ENCODE data around the gene FRA10AC1.

Gene FRA10AC1

GRCh38 chr10:93629647-93630305 is 72.6 kb downstream of the FRA10AC1 start:
- no peak for DNase-seq (ENCODE audit: low read depth)

GRCh38 chr10:93628858-93629257 is 73.5 kb downstream of the FRA10AC1 start:
- DNase-seq (ENCODE audit: low read depth), result no peak

- no peak for DNase-seq (ENCODE audit: low read depth)
These were observed 79.5 kb downstream of the FRA10AC1 start for GRCh38 chr10:93622942-93623341.

GRCh38 chr10:93620925-93621324 is 81.5 kb downstream of the FRA10AC1 start:
- no peak for DNase-seq (ENCODE audit: low read depth)

All from stimulated activated CD8-positive, alpha-beta memory T cell treated with anti-CD3 and anti-CD28 coated beads, Interleukin-4, amount 100 ng/mL, for 24 hours (primary cell).